AG04450 (cell line): ENCODE measurements around the gene VPS18. TPM values are rescaled to one million over a fixed set of nuclear protein-coding genes. Genes with fewer than 3 reads are reported as not detected.

Experiments used
- CTCF ChIA-PET: fragments of 300-600, 350-600 bp; formaldehyde crosslinking; extraction: SDS; loops from one replicate; lab custom pipeline; 2022; ENCODE audit warnings: antibody characterized with exemption, inconsistent platforms; lab: Charles Lee
- POLR2A ChIA-PET: fragments of 350-600 bp; formaldehyde crosslinking; extraction: SDS; loops from one replicate; lab custom pipeline; 2021; ENCODE audit warnings: antibody characterized with exemption, inconsistent platforms; lab: Yijun Ruan, JAX
- DNase-seq: peaks from one replicate; pipeline ENCODE4 v3.0.0-alpha.2; 2011; ENCODE audit warnings: low read depth, low spot score
- H3K27ac ChIP-seq: one replicate; pipeline ENCODE4 v1.5.1; 2012; ENCODE audit warnings: low read depth, low read length, control low read depth
- H3K27me3 ChIP-seq: one replicate; pipeline ENCODE4 v1.6.0; 2012; ENCODE audit warnings: low read length; ENCODE audit not compliant: control insufficient read depth, insufficient read depth
- H3K4me3 ChIP-seq: 2 replicates; pipeline ENCODE4 v1.5.1; 2011; ENCODE audit warnings: mild to moderate bottlenecking, low read depth, low read length, control low read depth
- H3K9me3 ChIP-seq: 2 replicates; pipeline ENCODE4 v1.5.1; 2012; ENCODE audit warnings: low read length; ENCODE audit not compliant: control insufficient read depth, insufficient read depth
- polyA plus RNA-seq: library from polyadenylated mRNA; depleted of rRNA; stranded (reverse); fragments of >200 nt; gene quantifications from 2 replicates; pipeline ENCODE4 v1.2.3, GENCODE V29; 2011
- TF ChIP-seq, protein P1 (sequence below): IDR thresholded peaks from 2 replicates; pipeline ENCODE4 v1.5.1; 2011; ENCODE audit warnings: low read depth, low read length, control low read depth, inconsistent platforms

VPS18 gene
- polyA plus RNA-seq, 1 experiment: 18.7 TPM

DNA sequence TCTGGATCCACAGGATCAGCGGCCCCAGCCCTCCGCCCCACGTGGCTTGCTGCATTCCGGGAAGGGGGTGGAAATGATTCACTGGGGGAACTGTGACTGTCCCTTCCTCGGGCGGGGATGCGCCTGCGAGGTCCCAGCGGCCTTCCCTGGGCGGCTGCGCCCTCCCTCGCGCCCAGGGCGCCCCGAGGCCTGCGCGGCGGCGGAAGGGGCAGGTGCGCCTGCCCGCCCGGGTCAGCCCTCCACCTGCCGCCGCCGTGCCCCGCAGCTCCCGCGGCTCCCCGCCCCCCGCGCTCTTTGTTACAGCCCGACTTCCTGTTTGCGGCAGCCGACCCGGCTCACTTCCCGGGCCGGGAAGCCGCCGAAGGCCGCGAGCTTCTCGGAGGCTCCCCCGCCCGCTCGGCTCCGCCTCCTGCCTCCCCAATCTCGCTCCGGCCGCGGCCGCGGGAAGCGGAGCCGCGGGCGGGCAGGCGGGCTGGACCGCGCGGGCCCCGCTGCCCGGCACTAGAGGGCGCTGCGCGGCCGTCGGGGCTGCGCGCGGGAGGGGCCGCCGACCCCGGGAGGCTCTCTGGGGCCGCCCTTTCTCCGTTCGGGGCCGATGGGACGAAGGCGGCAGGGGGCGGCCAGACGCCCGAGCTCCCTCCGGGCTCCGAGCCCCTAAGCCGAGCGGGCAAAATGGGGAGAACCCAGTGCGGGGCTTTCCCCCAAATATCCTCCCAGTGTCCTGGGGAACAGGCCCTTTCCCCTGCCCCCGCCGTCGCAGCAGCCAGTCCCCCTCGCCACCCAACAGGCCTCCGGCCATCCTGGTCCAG is 47.5 kb downstream of the VPS18 start:
- Histone ChIP-seq H3K9me3 (no peaks in the 10 kb centered on the region), H3K27me3 (no peaks in the 10 kb centered on the region), H3K4me3 (peak overlapping the region; percentile 54), H3K27ac (peak overlapping the region; percentile 81)
- POLR2A ChIA-PET: interaction anchor here (0.6 to 3.2 kb wide), 10 partner anchors 11 to 77 kb away, joined by 3 to 29 read pairs (median 4); partner anchors contain the start of gene CHAC1
- CTCF ChIA-PET: interaction anchor here (0.6 to 4.3 kb wide), 41 partner anchors 9 to 303 kb away, joined by 3 to 89 read pairs (median 4); partner anchors contain the start of genes CHAC1 and VPS18
- DNase-seq: peak; percentile 27
- TF ChIP-seq, protein P1, sequence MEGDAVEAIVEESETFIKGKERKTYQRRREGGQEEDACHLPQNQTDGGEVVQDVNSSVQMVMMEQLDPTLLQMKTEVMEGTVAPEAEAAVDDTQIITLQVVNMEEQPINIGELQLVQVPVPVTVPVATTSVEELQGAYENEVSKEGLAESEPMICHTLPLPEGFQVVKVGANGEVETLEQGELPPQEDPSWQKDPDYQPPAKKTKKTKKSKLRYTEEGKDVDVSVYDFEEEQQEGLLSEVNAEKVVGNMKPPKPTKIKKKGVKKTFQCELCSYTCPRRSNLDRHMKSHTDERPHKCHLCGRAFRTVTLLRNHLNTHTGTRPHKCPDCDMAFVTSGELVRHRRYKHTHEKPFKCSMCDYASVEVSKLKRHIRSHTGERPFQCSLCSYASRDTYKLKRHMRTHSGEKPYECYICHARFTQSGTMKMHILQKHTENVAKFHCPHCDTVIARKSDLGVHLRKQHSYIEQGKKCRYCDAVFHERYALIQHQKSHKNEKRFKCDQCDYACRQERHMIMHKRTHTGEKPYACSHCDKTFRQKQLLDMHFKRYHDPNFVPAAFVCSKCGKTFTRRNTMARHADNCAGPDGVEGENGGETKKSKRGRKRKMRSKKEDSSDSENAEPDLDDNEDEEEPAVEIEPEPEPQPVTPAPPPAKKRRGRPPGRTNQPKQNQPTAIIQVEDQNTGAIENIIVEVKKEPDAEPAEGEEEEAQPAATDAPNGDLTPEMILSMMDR: peak; percentile 36; the same call in 1 of the 2 replicates

DNA sequence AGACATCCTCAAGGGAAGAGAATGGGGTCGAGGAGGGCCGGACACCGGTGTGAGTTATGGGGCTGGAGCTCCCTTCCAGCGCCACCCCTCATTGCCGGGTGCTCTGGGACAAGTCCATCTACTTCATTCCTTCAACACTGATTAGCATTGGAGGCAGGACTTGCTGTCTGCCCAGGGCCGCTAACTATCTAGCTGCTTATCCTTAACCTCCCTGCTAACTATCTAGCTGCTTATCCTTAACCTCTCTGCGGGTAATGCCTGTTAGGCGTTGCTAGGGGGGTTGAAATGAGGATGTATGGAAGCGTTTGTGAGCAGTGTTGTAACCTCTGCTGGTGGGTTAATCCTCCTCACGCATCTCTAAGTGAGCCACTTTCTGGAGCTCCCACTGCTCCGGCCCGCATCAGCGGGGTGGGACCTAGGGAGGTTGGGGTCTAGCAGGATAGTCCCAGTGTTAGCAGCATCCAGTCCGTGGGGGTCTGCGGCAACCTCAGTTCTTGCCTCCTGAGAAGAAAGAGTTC is 48.1 kb downstream of the VPS18 start:
- peak overlapping the region; percentile 81 for H3K27ac ChIP-seq
- TF ChIP-seq, protein P1: no peak
- H3K27me3 ChIP-seq: no peaks in the 10 kb centered on the region
- ChIA-PET CTCF (interaction anchor here (0.8 to 4.3 kb wide), 19 partner anchors 10 to 302 kb away, joined by 3 to 89 read pairs (median 6); partner anchors contain the start of genes CHAC1 and VPS18), POLR2A (interaction anchor here (0.6 to 3.2 kb wide), 9 partner anchors 11 to 76 kb away, joined by 3 to 29 read pairs (median 4); partner anchors contain the start of gene CHAC1)
- peak overlapping the region; percentile 54 for H3K4me3 ChIP-seq
- DNase-seq: no peak
- H3K9me3 ChIP-seq: no peaks in the 10 kb centered on the region

DNA sequence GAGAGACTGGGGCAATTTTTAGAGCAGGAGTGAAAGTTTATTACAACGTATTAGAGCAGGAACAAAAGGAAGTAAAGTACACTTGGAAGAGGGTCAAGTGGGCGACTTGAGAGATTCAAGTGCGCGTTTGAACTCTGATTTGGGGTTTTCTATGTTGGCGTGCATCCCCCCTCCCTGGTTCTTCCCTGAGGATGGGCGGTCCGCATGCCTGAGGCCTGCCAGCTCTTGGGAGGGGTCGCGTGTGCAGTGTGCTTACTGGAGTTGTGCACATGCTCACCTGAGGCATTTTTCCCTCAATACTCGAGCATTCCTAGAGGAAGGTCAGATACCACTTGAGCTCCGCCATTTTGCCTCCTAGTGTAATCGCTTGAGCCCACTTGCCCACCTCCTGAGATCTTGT is 48.6 kb downstream of the VPS18 start:
- Histone ChIP-seq H3K27ac (no peak overlapping the region), H3K9me3 (no peaks in the 10 kb centered on the region), H3K4me3 (no peak overlapping the region), H3K27me3 (no peaks in the 10 kb centered on the region)
- POLR2A ChIA-PET: interaction anchor here (1.1 to 3.2 kb wide), 2 partner anchors 10 to 17 kb away, joined by 4 to 29 read pairs; partner anchors contain the start of gene CHAC1
- TF ChIP-seq, protein P1: no peak
- no peak for DNase-seq
- CTCF ChIA-PET: interaction anchor here (0.8 to 4.3 kb wide), 14 partner anchors 9 to 302 kb away, joined by 3 to 89 read pairs (median 12); partner anchors contain the start of genes CHAC1 and VPS18

DNA sequence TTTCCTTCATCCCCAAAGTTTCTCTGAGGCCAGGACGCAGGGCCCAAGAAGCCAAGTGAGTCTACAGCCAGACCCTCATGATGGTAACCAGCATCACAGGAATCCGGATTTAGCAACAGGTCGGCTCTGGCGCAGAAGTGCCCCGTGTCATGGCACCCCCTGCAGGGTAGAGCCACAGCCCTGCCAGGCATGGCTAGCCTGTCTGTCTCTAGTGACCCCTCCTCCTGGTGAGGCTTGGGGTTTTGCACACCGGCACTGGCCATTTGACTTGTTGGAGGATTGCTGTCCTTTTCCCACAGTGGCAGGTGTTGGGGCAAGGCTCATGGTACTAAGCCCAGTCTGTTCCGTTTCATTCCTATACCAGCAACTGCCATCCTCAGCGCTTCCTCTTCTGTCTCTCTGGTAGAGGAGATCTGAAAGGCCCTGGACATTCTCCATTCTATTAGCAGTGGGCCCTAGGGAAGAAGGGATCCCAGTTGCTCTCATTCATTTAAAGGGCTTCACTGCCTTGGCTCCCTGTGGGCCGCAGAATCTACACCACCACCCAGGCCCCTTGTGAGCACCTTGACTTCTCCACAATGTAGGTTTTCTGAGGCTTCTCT is 49.6 kb downstream of the VPS18 start:
- DNase-seq: no peak
- Histone ChIP-seq H3K27ac (no peak overlapping the region), H3K27me3 (no peaks in the 10 kb centered on the region), H3K4me3 (no peak overlapping the region), H3K9me3 (no peaks in the 10 kb centered on the region)
- ChIA-PET CTCF (interaction anchor here (3.8 to 4.3 kb wide), 2 partner anchors 13 to 76 kb away, joined by 30 to 89 read pairs; no protein-coding TSS in a partner anchor), POLR2A (no interaction called here)
- TF ChIP-seq, protein P1: no peak
